ENCODE results near the gene DCC.

GRCh38 chr18:53408271-53408670 lies 1068.3 kb downstream of the DCC start:
- TF ChIP-seq, protein P1, sequence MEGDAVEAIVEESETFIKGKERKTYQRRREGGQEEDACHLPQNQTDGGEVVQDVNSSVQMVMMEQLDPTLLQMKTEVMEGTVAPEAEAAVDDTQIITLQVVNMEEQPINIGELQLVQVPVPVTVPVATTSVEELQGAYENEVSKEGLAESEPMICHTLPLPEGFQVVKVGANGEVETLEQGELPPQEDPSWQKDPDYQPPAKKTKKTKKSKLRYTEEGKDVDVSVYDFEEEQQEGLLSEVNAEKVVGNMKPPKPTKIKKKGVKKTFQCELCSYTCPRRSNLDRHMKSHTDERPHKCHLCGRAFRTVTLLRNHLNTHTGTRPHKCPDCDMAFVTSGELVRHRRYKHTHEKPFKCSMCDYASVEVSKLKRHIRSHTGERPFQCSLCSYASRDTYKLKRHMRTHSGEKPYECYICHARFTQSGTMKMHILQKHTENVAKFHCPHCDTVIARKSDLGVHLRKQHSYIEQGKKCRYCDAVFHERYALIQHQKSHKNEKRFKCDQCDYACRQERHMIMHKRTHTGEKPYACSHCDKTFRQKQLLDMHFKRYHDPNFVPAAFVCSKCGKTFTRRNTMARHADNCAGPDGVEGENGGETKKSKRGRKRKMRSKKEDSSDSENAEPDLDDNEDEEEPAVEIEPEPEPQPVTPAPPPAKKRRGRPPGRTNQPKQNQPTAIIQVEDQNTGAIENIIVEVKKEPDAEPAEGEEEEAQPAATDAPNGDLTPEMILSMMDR (IDR thresholded peaks at IDR 0.05), result no peak
- no peak for TF ChIP-seq POLR2A (IDR thresholded peaks at IDR 0.05)

All from tibial nerve (tissue), 3 donors.